Frontal cortex (tissue), 4 donors: ENCODE results near the gene YJEFN3. TPM values are rescaled to one million over a fixed set of nuclear protein-coding genes. Genes with fewer than 3 reads are reported as not detected.
A peak's percentile ranks its signal among the peaks of the same experiment; 100 is the strongest.

Experiments used
- DNase-seq, 2 donors: peaks; one replicate each; pipeline ENCODE4 v3.0.0; 2012; ENCODE audit warnings: low spot score in 2 of 2
- FAIRE-seq: peaks from 2 replicates; lab custom pipeline; 2012; peaks lifted over from hg19 to GRCh38; lab: Jason Lieb, UNC
- total RNA-seq: library from RNA; depleted of rRNA; stranded (reverse); fragments of >200 nt; gene quantifications from one replicate; pipeline ENCODE4 v1.2.3, GENCODE V29; 2014
- donor health status: control.
- donor health status: control.
- donor health status: control.

YJEFN3 gene
- total RNA-seq, 1 donor from 2014 or later = 5.7 TPM

GRCh38 chr19:19535311-19536191, 6.8 kb downstream of the YJEFN3 start:
- FAIRE-seq = no peak
- no peak for DNase-seq

- DNase-seq (peak in 1 of 2 donors; percentile 60), FAIRE-seq (no peak)
Observed at GRCh38 chr19:19537075-19538048, 8.7 kb downstream of the YJEFN3 start.

DNA sequence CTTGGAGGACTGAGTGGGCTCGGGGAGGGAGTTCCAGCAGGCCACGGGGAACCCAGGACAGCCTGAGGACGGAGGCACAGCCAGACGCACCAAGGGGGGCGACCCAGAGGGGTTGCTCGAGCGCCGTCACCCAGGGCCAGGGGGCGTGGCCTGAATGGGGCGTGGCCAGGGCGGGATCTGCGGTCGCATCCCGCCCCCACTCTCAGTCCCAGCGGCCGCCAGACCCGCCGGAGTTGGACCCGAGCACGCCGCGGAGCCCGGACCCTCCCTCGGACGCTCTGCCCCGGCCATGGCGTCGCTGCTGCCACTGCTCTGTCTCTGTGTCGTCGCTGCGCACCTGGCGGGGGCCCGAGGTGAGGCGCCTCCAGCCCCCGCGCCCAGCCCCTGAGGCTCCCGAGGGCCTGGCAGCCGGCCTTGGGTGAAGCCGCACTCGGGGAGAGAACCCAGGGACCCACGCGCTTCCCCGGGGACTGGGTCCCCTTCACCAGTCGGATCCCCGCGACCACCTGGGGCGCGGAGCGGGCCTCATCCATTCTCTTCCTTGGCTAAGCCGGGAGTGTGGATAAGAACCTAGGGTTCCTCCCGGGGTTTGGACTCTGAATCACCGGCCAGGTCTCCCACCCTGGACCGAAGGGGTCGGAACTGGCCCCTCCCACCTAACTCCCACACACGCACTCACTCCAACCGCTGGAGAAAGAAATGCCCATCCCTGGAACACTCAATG, 9.5 kb downstream of the YJEFN3 start, which contains the start of gene CILP2:
Gene CILP2 (plus strand): TSS at position 205 of the 724 bp plus-strand sequence. CDS start 85 bp downstream, at position 290.
- FAIRE-seq = no peak

DNA sequence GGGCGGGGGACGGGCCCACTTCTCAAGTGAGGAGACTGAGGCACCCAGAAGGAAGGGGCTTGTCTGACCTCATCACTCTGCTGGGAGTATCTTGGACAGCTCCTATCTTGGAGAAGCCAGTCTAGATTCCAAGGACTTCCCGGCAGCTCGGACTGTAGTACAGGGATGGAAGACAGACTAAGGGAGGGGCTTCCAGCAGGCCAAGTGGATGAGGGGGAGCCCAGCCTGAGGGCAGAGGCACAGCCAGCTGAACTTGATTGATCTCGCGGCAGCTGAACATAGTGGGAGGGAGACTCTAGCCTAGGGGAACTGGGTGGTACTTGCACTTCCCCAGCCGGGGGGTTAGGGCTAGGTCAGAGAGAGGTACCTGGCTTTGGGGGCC, 10.1 kb downstream of the YJEFN3 start:
- FAIRE-seq (no peak), DNase-seq (peak in 1 of 2 donors; percentile 47)

More for the DNA sequence above, 9.5 kb downstream of the YJEFN3 start, which contains the start of gene CILP2:
- DNase-seq = peak in 1 of 2 donors; percentile 72

DNA sequence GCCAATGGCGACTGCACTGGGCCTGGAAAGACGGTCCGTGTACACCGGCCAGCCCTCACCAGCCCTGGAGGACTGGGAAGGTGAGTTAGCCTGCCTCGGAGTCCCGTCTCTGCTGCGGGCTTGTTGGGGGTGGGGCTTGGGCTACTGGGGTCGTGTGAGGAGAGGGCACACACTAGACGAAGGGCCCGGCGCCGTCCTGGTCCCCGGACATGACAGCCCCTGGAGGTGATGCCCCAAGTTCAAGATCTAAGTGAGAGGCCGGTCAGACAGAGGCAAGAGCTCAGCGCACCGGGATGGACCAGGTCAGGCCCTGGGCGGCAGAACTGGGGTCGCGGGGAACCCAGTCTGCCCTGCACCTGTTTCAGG, 11.0 kb downstream of the YJEFN3 start:
- DNase-seq (peak in 1 of 2 donors; percentile 40), FAIRE-seq (no peak)

DNA sequence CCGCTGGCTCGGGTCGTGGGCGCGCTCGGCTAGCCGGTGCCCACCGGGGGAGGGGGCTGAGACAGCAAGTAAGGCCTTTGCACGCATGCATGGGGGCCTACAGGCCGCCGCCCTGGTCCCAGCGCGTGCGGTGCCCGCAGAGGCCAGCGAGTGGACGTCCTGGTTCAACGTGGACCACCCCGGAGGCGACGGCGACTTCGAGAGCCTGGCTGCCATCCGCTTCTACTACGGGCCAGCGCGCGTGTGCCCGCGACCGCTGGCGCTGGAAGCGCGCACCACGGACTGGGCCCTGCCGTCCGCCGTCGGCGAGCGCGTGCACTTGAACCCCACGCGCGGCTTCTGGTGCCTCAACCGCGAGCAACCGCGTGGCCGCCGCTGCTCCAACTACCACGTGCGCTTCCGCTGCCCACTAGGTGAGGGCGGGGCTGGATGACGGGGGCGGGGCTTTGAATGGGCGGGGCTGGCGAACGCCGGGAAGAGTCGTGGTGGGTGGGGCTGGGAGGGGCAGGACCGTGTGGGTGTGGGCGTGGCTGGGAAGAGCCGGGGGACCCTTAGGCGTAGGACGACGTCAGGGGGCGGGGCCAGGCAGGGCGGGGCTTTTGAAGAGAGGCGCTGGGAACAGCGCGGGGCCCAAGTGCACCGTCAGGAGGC, 11.5 kb downstream of the YJEFN3 start:
- no peak for FAIRE-seq
- peak; percentile 52 to 80 for DNase-seq

- FAIRE-seq (no peak), DNase-seq (peak in 1 of 2 donors; percentile 42)
Observed at GRCh38 chr19:19540715-19541515, 12.2 kb downstream of the YJEFN3 start.

DNA sequence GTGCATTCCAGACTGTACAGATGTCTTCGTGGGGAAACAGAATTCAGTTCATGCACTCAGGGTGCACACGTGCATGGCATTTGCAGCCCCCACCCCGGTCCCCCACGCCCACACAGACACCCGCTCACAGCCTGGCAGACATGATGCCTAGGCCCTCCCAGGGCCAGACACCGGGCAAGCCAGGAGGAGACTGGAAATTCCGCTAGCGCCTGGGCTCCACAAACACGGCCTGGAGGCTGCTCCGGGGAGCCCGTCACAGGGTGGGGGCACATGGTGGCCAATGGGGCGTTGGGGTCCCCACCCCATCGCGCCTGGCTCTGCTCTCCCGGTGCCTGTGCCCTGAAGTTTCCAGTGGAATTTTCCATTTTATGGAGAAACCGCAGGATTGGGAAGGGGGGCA, 12.9 kb downstream of the YJEFN3 start:
- FAIRE-seq = no peak
- peak in 1 of 2 donors; percentile 17 for DNase-seq

GRCh38 chr19:19542507-19542906, 13.8 kb downstream of the YJEFN3 start:
- no peak for DNase-seq
- FAIRE-seq = no peak

DNA sequence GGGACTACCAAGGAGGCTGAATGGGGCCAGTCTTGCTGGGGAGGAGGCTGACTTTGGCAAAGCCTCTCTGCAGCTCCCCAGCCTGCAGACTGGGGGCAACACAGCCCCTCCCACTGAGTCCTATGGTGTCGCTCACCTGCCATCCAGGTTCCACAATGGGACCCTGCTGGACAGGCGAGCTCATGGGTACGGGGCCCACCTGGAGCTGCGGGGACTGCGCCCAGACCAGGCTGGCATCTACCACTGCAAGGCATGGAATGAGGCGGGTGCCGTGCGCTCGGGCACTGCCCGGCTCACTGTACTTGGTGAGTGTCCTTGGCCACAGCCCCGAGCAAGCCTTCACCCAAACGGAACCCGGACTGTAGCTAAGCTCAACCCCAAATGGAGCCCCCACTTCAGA, 14.4 kb downstream of the YJEFN3 start:
- DNase-seq (no peak), FAIRE-seq (no peak)

DNA sequence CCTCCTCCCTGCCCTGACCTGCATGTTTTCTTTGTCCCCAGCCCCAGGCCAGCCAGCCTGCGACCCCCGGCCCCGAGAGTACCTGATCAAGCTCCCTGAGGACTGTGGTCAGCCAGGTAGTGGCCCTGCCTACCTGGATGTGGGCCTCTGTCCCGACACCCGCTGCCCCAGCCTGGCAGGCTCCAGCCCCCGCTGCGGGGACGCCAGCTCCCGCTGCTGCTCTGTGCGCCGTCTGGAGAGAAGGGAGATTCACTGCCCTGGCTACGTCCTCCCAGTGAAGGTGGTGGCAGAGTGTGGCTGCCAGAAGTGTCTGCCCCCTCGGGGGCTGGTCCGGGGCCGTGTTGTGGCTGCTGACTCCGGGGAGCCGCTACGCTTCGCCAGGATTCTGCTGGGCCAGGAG, 14.9 kb downstream of the YJEFN3 start:
- DNase-seq (no peak), FAIRE-seq (no peak)

GRCh38 chr19:19544257-19544953, 15.7 kb downstream of the YJEFN3 start:
- FAIRE-seq (no peak), DNase-seq (no peak)

GRCh38 chr19:19544954-19545591, 16.4 kb downstream of the YJEFN3 start:
- no peak for DNase-seq

GRCh38 chr19:19545707-19546106, 17.0 kb downstream of the YJEFN3 start:
- DNase-seq (no peak), FAIRE-seq (no peak)

More at GRCh38 chr19:19544954-19545591, 16.4 kb downstream of the YJEFN3 start:
- FAIRE-seq = no peak

GRCh38 chr19:19546751-19547162, 18.0 kb downstream of the YJEFN3 start:
- no peak for FAIRE-seq
- DNase-seq = peak in 1 of 2 donors; percentile 25

- FAIRE-seq (no peak), DNase-seq (no peak)
Observed at GRCh38 chr19:19547674-19548336, 19.1 kb downstream of the YJEFN3 start.
